GM18870 (cell line): ENCODE measurements around the gene MOGAT3.

Experiments
- ATAC-seq: cut with Tn5 transposase; IDR thresholded peaks from one replicate; pipeline ENCODE4 v1.9.1; 2021; ENCODE audit warnings: moderate library complexity; ENCODE audit not compliant: unreplicated experiment

MOGAT3 gene

DNA sequence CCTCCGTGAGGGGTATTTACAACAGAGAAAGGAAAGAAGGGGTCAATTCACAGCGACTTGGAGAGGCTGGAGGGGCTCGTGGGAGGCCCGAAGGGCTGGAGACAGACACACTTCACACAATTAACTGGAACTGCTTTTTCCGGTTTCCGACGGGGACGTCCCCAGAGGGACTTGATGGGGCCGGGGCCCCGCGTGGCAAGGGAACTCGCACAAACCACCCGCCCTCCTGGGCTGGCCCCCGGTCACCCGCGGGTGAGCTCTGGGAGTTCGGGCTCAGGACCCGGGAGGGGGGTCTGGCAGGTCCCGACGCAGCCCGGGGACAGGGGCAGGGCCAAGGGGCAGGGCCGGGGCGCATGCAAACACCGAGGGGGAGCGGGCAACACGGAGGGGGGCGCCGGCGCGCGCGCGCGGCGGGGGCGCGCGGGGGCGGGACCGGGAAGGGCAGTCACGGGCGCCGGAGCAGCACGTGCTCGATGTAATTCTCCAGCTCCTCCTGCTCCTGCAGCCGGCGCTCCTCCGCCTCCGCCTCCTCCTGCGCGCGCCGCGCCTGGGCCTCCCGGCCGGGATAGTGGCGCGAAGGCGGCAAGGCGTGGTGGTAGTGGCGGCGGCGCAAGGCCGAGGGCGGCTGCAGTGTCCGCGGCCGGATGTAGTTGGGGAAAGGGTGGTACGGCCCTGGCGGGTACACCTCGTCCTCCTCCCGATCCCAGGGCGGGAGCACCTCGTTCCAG, 38.1 kb downstream of the MOGAT3 start:
- ATAC-seq, result no peak

- ATAC-seq, result no peak
These were observed 39.0 kb downstream of the MOGAT3 start for GRCh38 chr7:101161692-101162471.

DNA sequence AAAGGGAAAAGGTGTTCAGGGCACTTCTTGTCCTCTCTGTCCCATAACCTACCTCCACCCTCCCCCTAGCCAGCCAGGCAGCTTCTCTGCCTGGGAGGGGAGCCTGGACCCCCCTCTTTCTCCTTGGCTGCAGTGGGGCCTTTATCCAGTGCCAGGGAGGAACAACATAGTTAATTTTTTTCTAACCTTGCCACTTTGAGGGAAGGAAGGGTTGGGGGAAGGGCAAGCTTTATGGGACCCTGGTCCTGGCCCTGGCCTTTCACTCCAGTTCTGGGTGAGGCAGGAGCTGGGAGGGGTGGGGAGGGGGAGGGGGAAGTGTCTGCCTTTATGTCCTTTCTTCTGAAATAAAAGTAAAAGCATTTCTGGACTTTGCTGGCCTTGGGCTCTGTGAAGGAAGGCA, 39.9 kb downstream of the MOGAT3 start:
- ATAC-seq, result no peak

GRCh38 chr7:101159696-101160674, 40.9 kb downstream of the MOGAT3 start:
- ATAC-seq, result no peak

DNA sequence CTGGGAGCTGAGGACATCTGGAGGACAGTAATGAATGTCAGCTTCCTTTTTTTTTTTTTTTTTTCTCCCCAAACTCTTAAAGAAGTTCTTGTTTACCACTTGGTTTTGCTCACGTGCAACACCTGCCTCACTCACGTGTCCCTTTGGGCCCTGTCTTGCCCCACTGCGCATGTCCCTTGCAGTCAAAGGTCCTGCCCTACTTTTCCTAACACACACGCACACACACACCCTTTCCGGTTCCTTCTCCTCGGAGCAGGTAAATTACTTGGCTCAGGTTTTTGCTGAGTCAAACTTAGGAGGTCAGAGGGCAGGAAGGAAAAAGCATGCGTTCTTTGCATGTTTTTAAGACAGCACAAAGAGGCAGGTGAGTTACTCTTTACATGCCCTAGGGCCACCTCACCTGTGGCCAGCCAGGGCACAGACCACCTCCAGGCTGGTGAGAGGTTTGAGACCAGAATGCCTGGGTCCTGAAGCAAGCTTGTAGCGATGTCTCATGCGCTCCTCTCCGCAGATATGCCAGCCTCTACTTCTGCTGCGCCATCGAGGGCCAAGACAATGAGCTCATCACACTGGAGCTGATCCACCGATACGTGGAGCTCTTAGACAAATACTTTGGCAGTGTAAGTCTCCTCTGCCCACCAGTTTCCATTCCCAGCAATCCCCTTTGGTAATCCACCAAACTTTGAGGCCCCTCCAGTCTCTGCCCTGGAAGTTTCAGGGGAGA, 43.8 kb downstream of the MOGAT3 start:
- no peak for ATAC-seq

DNA sequence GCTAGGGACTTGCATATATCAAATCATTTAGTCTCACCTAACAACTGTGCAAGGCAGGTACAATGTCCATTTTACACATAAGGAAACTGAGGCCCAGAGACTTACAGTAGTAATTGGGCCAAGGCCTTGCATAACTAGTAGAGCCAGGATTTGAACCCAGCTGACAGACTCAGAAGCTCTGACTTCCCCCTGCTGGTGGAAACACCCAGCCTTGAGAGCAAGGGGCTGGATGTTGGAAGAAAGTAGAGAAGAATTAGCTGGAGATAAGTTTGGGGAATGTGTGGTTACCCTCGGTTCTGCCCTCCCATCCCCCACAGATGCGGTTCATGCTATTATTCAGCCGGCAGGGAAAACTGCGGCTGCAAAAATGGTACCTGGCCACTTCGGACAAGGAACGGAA, 44.6 kb downstream of the MOGAT3 start:
- no peak for ATAC-seq

DNA sequence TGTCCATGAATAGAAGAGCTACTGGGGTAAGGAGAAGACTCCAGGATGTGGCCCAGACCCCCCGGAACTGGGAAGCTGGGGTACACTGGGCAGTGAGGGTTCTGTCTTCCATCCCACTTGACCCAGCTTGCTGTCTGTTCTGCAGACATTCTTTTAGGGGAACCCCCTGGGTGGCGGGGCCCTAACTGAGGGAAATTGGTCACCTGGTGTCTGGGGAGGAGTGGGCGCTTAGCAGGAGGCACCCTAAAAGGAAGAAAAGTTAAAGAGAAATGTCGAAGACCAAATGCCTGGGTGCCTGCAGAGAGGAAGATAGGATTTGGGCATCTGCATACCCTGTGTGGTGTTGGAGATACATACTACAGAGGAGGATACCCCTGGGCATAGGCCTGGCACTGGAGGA, 45.5 kb downstream of the MOGAT3 start:
- ATAC-seq, result no peak

DNA sequence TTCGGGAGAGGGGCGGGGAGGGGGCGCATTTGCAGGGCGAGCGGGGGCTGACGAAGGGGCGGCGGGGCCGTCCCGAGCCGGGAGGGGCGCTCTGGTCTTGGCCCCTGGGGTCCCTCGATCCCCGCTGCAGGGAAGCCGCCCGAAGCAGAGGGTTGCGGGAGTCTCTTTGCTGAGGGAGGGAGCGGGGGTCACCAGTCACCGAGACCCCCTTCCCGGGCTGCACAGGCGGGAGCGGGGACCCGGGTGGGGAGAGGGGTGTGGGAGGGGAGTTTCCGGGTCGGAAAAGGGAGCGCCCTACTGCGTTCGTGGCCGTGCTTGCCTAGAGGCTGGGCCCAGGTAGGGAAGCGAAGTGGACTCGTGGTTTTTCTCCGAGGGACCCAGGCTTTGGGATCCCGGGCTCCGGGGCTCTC, 46.1 kb downstream of the MOGAT3 start:
- no peak for ATAC-seq

GRCh38 chr7:101153969-101154692, 46.7 kb downstream of the MOGAT3 start, which contains the start of gene AP1S1:
TSS of gene AP1S1 (plus strand) at chr7:101154476. CDS start at chr7:101154515, 39 bp downstream.
- ATAC-seq, result peak; percentile 70

DNA sequence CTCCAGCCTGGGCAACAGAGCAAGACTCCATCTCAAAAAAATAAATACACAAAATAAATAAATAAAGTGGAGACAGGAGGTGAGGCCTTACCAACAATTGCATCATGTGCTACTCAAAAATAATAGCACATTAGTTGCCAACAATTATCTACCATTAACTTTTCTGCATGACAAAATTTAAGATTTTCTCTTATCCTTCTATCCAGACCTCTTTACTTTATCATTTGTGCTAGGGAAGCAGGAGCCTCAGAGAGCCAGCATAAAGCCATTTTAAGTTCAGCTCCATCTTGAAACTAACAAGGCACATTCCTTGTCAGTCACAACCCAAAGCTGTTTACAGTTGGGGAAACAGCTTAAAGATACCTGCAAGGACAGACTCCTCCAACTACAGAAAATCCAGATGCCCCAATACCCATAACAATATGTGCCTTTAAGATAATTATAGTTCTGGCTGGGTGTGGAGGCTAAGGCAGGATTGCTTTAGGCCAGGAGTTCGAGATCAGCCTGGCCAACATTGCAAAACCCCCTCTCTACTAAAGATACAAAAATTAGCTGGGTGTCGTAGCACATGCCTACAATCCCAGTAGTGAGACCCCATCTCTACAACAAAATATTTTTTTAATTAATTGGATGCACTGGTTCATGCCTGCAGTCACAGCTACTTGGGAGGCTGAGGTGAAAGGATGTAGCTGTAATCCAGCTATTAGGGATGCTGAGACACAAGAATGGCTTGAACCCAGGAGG, 48.8 kb downstream of the MOGAT3 start:
- ATAC-seq, result no peak
